Measurements from ENCODE around the gene BARHL1. TPM values are rescaled to one million over a fixed set of nuclear protein-coding genes. Genes with fewer than 3 reads are reported as not detected.

The BARHL1 gene
- total and polyA plus RNA-seq, 2 of the 13 experiments (the other 11 are each of a cell fraction or from before 2014, with no cell fraction given): not detected

DNA sequence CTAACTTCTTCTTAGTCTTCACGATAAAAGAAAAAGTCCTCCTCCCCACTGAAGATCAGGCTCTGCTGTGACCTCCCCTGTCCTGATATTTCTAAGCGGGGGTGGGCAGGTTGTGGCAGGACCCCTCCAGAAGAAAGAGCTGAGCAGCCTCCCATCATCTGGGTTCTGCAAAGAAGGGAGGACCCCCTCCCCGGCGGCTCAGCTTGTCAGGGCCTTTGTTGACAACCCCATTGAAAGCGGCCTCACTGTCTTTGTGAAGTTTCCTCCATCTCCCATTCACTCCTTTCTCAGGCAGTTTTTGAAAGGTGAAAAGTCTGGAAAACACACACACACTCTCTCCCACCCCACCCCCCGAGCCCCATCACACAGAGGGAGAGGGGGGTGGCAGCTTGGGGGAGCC is 26.2 kb upstream of the BARHL1 start:
- Histone ChIP-seq H3K4me2 (ENCODE audit: low read depth, low read length) (no peak overlapping the region), H4K20me1 (ENCODE audit: insufficient read depth, low read length) (no peaks in the 10 kb centered on the region), H3K4me3 (replicated peaks in 1 of 3; ENCODE audit: insufficient read depth in 1 of 3, low read depth in 2 of 3, low read length in 3 of 3) (no peak overlapping the region), H3K79me2 (ENCODE audit: insufficient read depth, low read length) (no peaks in the 10 kb centered on the region), H3K27me3 (ENCODE audit: control insufficient read depth in 1 of 2, insufficient read depth in 2 of 2, low read length in 2 of 2) (peaks cover 0 to 34% of the 10 kb centered on the region in 2 experiments; a peak in 2 of 5 replicates), H3K9ac (ENCODE audit: insufficient read depth, low read depth, low read length) (no peak overlapping the region), H3K9me3 (ENCODE audit: low read length) (no peaks in the 10 kb centered on the region), H2AFZ (ENCODE audit: low read length) (no peak overlapping the region), H3K27ac (ENCODE audit: extremely low read length, insufficient read depth, low read length) (no peak overlapping the region), H3K36me3 (replicated peaks in 1 of 2; ENCODE audit: control insufficient read depth in 1 of 2, insufficient read depth in 2 of 2, low read length in 2 of 2) (no peaks in the 10 kb centered on the region), H3K4me1 (ENCODE audit: insufficient read depth, low read length) (no peaks in the 10 kb centered on the region)
- 43% methylated on average over 6 of the region's 6 CpGs for WGBS (ENCODE audit: low lambda C conversion rate)
- ChIA-PET CTCF (ENCODE audit: low intra/inter-chr PET ratio, low total read pairs) (no interaction called here), POLR2A (no interaction called here)
- TF ChIP-seq ZNF780A (CRISPR knock-in tag; IDR thresholded peaks at IDR 0.05): no peak
- no peak for TF ChIP-seq HNF4G (IDR thresholded peaks at IDR 0.05; ENCODE audit: borderline replicate concordance, low read depth, low read length)
- TF ChIP-seq HNF4G (CRISPR knock-in tag; IDR thresholded peaks at IDR 0.05; ENCODE audit: borderline replicate concordance, low read depth): no peak
- no peak for TF ChIP-seq THAP7 (CRISPR knock-in tag; IDR thresholded peaks at IDR 0.05)
- no peak for TF ChIP-seq NR2C2 (CRISPR knock-in tag; IDR thresholded peaks at IDR 0.05; ENCODE audit: borderline replicate concordance)
- no peak for TF ChIP-seq BHLHE40 (IDR thresholded peaks at IDR 0.05; ENCODE audit: low read length)
- no peak for TF ChIP-seq ZNF335 (CRISPR knock-in tag; IDR thresholded peaks at IDR 0.05)
- TF ChIP-seq, protein P1, sequence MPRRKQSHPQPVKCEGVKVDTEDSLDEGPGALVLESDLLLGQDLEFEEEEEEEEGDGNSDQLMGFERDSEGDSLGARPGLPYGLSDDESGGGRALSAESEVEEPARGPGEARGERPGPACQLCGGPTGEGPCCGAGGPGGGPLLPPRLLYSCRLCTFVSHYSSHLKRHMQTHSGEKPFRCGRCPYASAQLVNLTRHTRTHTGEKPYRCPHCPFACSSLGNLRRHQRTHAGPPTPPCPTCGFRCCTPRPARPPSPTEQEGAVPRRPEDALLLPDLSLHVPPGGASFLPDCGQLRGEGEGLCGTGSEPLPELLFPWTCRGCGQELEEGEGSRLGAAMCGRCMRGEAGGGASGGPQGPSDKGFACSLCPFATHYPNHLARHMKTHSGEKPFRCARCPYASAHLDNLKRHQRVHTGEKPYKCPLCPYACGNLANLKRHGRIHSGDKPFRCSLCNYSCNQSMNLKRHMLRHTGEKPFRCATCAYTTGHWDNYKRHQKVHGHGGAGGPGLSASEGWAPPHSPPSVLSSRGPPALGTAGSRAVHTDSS (CRISPR knock-in tag; conservative IDR thresholded peaks at IDR 0.05): no peak
- no peak for TF ChIP-seq KAT7 (CRISPR knock-in tag; IDR thresholded peaks at IDR 0.05; ENCODE audit: borderline replicate concordance)
- TF ChIP-seq PRDM4 (CRISPR knock-in tag; IDR thresholded peaks at IDR 0.05; ENCODE audit: borderline replicate concordance): no peak
- TF ChIP-seq, protein P2, sequence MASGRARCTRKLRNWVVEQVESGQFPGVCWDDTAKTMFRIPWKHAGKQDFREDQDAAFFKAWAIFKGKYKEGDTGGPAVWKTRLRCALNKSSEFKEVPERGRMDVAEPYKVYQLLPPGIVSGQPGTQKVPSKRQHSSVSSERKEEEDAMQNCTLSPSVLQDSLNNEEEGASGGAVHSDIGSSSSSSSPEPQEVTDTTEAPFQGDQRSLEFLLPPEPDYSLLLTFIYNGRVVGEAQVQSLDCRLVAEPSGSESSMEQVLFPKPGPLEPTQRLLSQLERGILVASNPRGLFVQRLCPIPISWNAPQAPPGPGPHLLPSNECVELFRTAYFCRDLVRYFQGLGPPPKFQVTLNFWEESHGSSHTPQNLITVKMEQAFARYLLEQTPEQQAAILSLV (CRISPR knock-in tag; IDR thresholded peaks at IDR 0.05; ENCODE audit: borderline replicate concordance): no peak
- no peak for TF ChIP-seq SCMH1 (CRISPR knock-in tag; IDR thresholded peaks at IDR 0.05; ENCODE audit: borderline replicate concordance)
- no peak for TF ChIP-seq FOXJ3 (CRISPR knock-in tag; IDR thresholded peaks at IDR 0.05; ENCODE audit: borderline replicate concordance)
- no peak for TF ChIP-seq ATAD3A (CRISPR knock-in tag; IDR thresholded peaks at IDR 0.05)
- no peak for TF ChIP-seq ZMYM3 (CRISPR knock-in tag; IDR thresholded peaks at IDR 0.05)
- TF ChIP-seq POLR2G (IDR thresholded peaks at IDR 0.05; ENCODE audit: low read depth, low read length): no peak
- TF ChIP-seq, protein P3, sequence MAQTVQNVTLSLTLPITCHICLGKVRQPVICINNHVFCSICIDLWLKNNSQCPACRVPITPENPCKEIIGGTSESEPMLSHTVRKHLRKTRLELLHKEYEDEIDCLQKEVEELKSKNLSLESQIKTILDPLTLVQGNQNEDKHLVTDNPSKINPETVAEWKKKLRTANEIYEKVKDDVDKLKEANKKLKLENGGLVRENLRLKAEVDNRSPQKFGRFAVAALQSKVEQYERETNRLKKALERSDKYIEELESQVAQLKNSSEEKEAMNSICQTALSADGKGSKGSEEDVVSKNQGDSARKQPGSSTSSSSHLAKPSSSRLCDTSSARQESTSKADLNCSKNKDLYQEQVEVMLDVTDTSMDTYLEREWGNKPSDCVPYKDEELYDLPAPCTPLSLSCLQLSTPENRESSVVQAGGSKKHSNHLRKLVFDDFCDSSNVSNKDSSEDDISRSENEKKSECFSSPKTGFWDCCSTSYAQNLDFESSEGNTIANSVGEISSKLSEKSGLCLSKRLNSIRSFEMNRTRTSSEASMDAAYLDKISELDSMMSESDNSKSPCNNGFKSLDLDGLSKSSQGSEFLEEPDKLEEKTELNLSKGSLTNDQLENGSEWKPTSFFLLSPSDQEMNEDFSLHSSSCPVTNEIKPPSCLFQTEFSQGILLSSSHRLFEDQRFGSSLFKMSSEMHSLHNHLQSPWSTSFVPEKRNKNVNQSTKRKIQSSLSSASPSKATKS (CRISPR knock-in tag; IDR thresholded peaks at IDR 0.05): no peak
- intact Hi-C loops (cut with micrococcal nuclease; ENCODE audit: unreplicated experiment): no loop called here
- in situ Hi-C loops (cut with HindIII; ENCODE audit: extremely low pct_ligation_motif_present, low pct_unique_long_range_greater_than_20kb): no loop called here
- no peak for ATAC-seq
- DNase-seq (ENCODE audit: low spot score): no peak
- BruUV-seq (replicated peaks): no TSS peak
- no peak for FAIRE-seq

Data from HepG2 (cell line).